ENCODE measurements around the gene ZNF628. TPM values are rescaled to one million over a fixed set of nuclear protein-coding genes. Genes with fewer than 3 reads are reported as not detected.
A peak's percentile ranks its signal among the peaks of the same experiment; 100 is the strongest.

The ZNF628 gene
- total and polyA plus RNA-seq, 2 of the 8 experiments (the other 6 are each of a cell fraction or from before 2014, with no cell fraction given) = 1.7 to 10.8 TPM

- FAIRE-seq (no peak), DNase-seq (ENCODE audit: low read depth in 1 of 2, low spot score in 2 of 2) (no peak)
- no peak overlapping the region for H2BK120ac ChIP-seq (replicated peaks; ENCODE audit: low read depth, low read length)
- H2BK5ac ChIP-seq (ENCODE audit: low read depth, low read length) = no peak overlapping the region
- no peak overlapping the region for H3K27ac ChIP-seq (ENCODE audit: low read depth, low read length)
- 61% methylated on average over 15 of the region's 16 CpGs; no CpG with 5 or more reads in 1 of the 2 experiments for whole genome bisulfite sequencing, 2 experiments (ENCODE audit: extremely low coverage in 1 of 2, insufficient coverage in 1 of 2, insufficient read length in 1 of 2, insufficient replicate concordance in 2 of 2, low coverage in 1 of 2, low lambda C conversion rate in 2 of 2, missing lambda C conversion rate in 1 of 2)
- no peak overlapping the region for H2BK20ac ChIP-seq (ENCODE audit: low read length)
- H3K79me1 ChIP-seq (ENCODE audit: low read depth, low read length) = no peaks in the 10 kb centered on the region
- ChIA-PET POLR2A (ENCODE audit: partially characterized antibody) (interaction anchor here (0.6 kb wide), 1 partner anchor 306 kb away, joined by 3 read pairs; no protein-coding TSS in a partner anchor), CTCF (ENCODE audit: partially characterized antibody) (interaction anchor here (0.7 to 1.6 kb wide), 4 partner anchors 8 to 282 kb away, joined by 3 to 5 read pairs (median 4); partner anchors contain the start of gene DNAAF3)
- peaks cover 25% of the 10 kb centered on the region; the same call in 1 of the 2 replicates for H3K23me2 ChIP-seq (ENCODE audit: low read depth, low read length)
- no peak overlapping the region for H3K18ac ChIP-seq (ENCODE audit: extremely low read depth, low read length)
- H3K4me1 ChIP-seq (replicated peaks in 1 of 4; ENCODE audit: control insufficient read depth in 3 of 4, insufficient read depth in 4 of 4, low read length in 3 of 4) = peaks cover 0 to 9% (median 4%) of the 10 kb centered on the region in 4 experiments; a peak in 5 of 7 replicates
- H2AK5ac ChIP-seq (ENCODE audit: low read depth, low read length) = peak overlapping the region; percentile 68; the same call in 1 of the 2 replicates
- H3K79me2 ChIP-seq (ENCODE audit: control insufficient read depth in 1 of 2, insufficient read depth in 2 of 2, low read length in 2 of 2) = no peaks in the 10 kb centered on the region
- no peak overlapping the region for H3K4me3 ChIP-seq (ENCODE audit: extremely low read depth in 1 of 4, insufficient read depth in 2 of 4, low read depth in 3 of 4, low read length in 4 of 4)
- H3K27me3 ChIP-seq (replicated peaks in 1 of 4; ENCODE audit: control insufficient read depth in 3 of 4, extremely low read depth in 1 of 4, insufficient read depth in 3 of 4, low read length in 3 of 4) = peaks cover 59 to 95% (median 91%) of the 10 kb centered on the region in 4 experiments
- peak overlapping the region; percentile 1; the same call in 1 of the 2 replicates for H2BK12ac ChIP-seq (ENCODE audit: low read depth, low read length)
- H3K9ac ChIP-seq (replicated peaks in 1 of 4; ENCODE audit: extremely low read depth in 1 of 4, low read depth in 3 of 4, low read length in 3 of 4) = no peak overlapping the region; a peak in 1 of 7 replicates
- no peaks in the 10 kb centered on the region for H3K36me3 ChIP-seq (ENCODE audit: control insufficient read depth in 2 of 4, insufficient read depth in 4 of 4, low read length in 3 of 4)
- no peaks in the 10 kb centered on the region for H3K9me3 ChIP-seq (ENCODE audit: insufficient read depth in 2 of 2, low read depth in 1 of 2, low read length in 1 of 2)
- no peak for TF ChIP-seq GABPA (IDR thresholded peaks at IDR 0.05; ENCODE audit: borderline replicate concordance, insufficient read depth, low read length)
- TF ChIP-seq KDM1A (IDR thresholded peaks at IDR 0.05; ENCODE audit: borderline replicate concordance, low read length) = peak; percentile 40; the same call in 1 of the 2 replicates
- no peak for TF ChIP-seq NRF1 (IDR thresholded peaks at IDR 0.05; ENCODE audit: low read depth, low read length)
- TF ChIP-seq MAX (IDR thresholded peaks at IDR 0.05) = 0 out of 2 replicates have a peak, but pooled peaks have one; percentile 31
- no peak for TF ChIP-seq CBX5 (IDR thresholded peaks at IDR 0.05; ENCODE audit: low read depth, low read length)
- H3K23ac ChIP-seq (ENCODE audit: insufficient read length) = no peak overlapping the region
- no peak overlapping the region for H3K14ac ChIP-seq (ENCODE audit: insufficient read length)
- H2AFZ ChIP-seq (ENCODE audit: low read length) = no peak overlapping the region
- H2BK15ac ChIP-seq (ENCODE audit: low read length) = no peak overlapping the region; the same call in 1 of the 2 replicates
- H4K5ac ChIP-seq (ENCODE audit: insufficient read length, low read depth, low read length) = no peak overlapping the region
- no peak overlapping the region for H3K4me2 ChIP-seq (ENCODE audit: insufficient read depth in 1 of 2, low read depth in 2 of 2, low read length in 2 of 2)
- peak overlapping the region; percentile 99 for H3K56ac ChIP-seq (replicated peaks; ENCODE audit: insufficient read length, low read depth, low read length)
- peaks cover 3 to 16% of the 10 kb centered on the region in 2 experiments for H4K20me1 ChIP-seq (replicated peaks in 1 of 2; ENCODE audit: control insufficient read depth in 1 of 2, insufficient read depth in 2 of 2, low read length in 2 of 2)
- no peak overlapping the region for H4K91ac ChIP-seq (replicated peaks; ENCODE audit: insufficient read length, low read length)
- H4K8ac ChIP-seq (ENCODE audit: extremely low read depth, insufficient read depth, low read length) = no peak overlapping the region
- H3K4ac ChIP-seq (replicated peaks; ENCODE audit: insufficient read length, low read depth, low read length) = no peak overlapping the region
Observed at GRCh38 chr19:55447421-55448174, 28.8 kb upstream of the ZNF628 start.
